Left lung (tissue), 10 donors: ENCODE results near the gene CRTC1. TPM values are rescaled to one million over a fixed set of nuclear protein-coding genes. Genes with fewer than 3 reads are reported as not detected.
A peak's percentile ranks its signal among the peaks of the same experiment; 100 is the strongest.

ENCODE experiments used
- ATAC-seq: fragments of 200-7000 bp; cut with Tn5 transposase; one replicate; pipeline ENCODE4 v1.9.1; 2020; ENCODE audit warnings: moderate library complexity
- DNase-seq, 4 donors: peaks; one replicate each; pipeline ENCODE4 v3.0.0-alpha.2; 2013 to 2020
- H3K27ac ChIP-seq, 2 donors: fragments of 200-600 bp; sonication (generic) in 1 of 2; one replicate each; pipeline versions ENCODE4 v1.5.0 to v1.8.0; 2020 to 2021
- H3K27me3 ChIP-seq, 2 donors: fragments of 200-600 bp; sonication (generic) in 1 of 2; one replicate each; pipeline versions ENCODE4 v1.5.0 to v1.8.0; 2020 to 2021
- H3K36me3 ChIP-seq, 2 donors: fragments of 200-600 bp; sonication (generic) in 1 of 2; one replicate each; pipeline versions ENCODE4 v1.5.0 to v1.8.0; 2020 to 2021
- H3K4me1 ChIP-seq, 2 donors: fragments of 200-600 bp; one replicate each; pipeline ENCODE4 v1.8.0; 2021
- H3K4me3 ChIP-seq, 2 donors: fragments of 200-600 bp; sonication (generic) in 1 of 2; one replicate each; pipeline versions ENCODE4 v1.5.0 to v1.8.0; 2020 to 2021; ENCODE audit warnings: mild to moderate bottlenecking in 1 of 2
- H3K9me3 ChIP-seq, 2 donors: fragments of 200-600 bp; sonication (generic) in 1 of 2; one replicate each; pipeline versions ENCODE4 v1.5.0 to v1.8.0; 2020 to 2021
- intact Hi-C, 2 donors: fragments of 100-400 bp; cut with DNase I; formaldehyde crosslinking; loops; one replicate each; pipeline versions ENCODE4 v1.11.2 to v1.14.2; 2022
- polyA plus RNA-seq, 6 donors: library from polyadenylated mRNA; unstranded; fragments of 120-200 nt; gene quantifications; one replicate each; pipeline ENCODE4 v1.2.1, GENCODE V29; 2013; ENCODE audit not compliant: insufficient read length in 6 of 6
- total RNA-seq, 2 donors: library from RNA; stranded (reverse); fragmentation: NEBNext Ultra II Directional; extraction: Animal tissue kit (Norgen Biotek cat#: 25700); gene quantifications; one replicate each; pipeline ENCODE4 v1.2.1, GENCODE V29; 2021
- TF ChIP-seq, protein P1 (sequence below), 2 donors: fragments of 200-600 bp; sonication (generic) in 1 of 2; IDR thresholded peaks; one replicate each; pipeline versions ENCODE4 v1.5.0 to v1.8.0; 2021; ENCODE audit warnings: antibody characterized with exemption in 2 of 2
- donor health status: DM: no; HTN: yes; CAD: no.
- donor health status: DM: no; HTN: no; CAD: no.

Gene CRTC1
- total and polyA plus RNA-seq, 8 donors: 11.3 to 23.9 (median 14.6) TPM

DNA sequence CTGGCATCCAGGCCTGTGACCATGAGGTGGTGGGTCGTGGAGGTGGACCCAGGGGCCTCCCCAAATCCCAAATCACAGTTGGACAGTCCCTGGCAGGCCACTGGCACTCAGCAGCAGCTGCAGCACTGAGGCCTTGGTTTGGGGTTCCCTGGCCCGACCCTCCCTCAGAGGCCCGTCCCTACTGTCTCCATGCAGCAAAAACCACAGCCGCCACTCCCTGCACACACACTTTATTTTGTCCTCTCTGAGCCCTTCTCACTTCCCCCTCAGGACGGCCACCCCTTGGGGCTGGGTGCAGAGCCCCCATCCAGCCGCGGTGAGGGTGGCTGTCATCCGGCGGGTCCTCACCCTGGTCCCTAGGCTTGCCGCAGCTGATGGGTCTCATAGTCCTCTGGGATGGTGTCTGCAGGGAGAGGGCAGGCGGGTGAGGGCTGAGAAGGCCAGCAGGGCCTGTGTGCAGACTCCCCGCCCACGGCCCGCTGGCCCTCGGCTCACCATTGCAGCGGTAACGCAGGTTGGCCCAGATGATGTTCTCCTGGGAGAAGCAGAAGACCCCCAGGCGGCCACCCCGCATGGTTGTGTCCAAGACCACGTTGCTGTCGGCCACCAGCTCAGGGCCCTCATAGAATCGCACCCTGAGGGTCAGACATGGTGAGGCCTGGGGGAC lies 99.2 kb downstream of the CRTC1 start:
- Histone ChIP-seq H3K36me3 (no peaks in the 10 kb centered on the region), H3K9me3 (no peaks in the 10 kb centered on the region), H3K4me1 (peaks cover 0 to 9% of the 10 kb centered on the region in 2 donors), H3K4me3 (no peak overlapping the region), H3K27me3 (peaks cover 10 to 63% of the 10 kb centered on the region in 2 donors), H3K27ac (no peak overlapping the region)
- TF ChIP-seq, protein P1, sequence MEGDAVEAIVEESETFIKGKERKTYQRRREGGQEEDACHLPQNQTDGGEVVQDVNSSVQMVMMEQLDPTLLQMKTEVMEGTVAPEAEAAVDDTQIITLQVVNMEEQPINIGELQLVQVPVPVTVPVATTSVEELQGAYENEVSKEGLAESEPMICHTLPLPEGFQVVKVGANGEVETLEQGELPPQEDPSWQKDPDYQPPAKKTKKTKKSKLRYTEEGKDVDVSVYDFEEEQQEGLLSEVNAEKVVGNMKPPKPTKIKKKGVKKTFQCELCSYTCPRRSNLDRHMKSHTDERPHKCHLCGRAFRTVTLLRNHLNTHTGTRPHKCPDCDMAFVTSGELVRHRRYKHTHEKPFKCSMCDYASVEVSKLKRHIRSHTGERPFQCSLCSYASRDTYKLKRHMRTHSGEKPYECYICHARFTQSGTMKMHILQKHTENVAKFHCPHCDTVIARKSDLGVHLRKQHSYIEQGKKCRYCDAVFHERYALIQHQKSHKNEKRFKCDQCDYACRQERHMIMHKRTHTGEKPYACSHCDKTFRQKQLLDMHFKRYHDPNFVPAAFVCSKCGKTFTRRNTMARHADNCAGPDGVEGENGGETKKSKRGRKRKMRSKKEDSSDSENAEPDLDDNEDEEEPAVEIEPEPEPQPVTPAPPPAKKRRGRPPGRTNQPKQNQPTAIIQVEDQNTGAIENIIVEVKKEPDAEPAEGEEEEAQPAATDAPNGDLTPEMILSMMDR (IDR thresholded peaks at IDR 0.05): no peak
- intact Hi-C loops: no loop called here
- ATAC-seq (no peak), DNase-seq (peak in 1 of 4 donors; percentile 60)

DNA sequence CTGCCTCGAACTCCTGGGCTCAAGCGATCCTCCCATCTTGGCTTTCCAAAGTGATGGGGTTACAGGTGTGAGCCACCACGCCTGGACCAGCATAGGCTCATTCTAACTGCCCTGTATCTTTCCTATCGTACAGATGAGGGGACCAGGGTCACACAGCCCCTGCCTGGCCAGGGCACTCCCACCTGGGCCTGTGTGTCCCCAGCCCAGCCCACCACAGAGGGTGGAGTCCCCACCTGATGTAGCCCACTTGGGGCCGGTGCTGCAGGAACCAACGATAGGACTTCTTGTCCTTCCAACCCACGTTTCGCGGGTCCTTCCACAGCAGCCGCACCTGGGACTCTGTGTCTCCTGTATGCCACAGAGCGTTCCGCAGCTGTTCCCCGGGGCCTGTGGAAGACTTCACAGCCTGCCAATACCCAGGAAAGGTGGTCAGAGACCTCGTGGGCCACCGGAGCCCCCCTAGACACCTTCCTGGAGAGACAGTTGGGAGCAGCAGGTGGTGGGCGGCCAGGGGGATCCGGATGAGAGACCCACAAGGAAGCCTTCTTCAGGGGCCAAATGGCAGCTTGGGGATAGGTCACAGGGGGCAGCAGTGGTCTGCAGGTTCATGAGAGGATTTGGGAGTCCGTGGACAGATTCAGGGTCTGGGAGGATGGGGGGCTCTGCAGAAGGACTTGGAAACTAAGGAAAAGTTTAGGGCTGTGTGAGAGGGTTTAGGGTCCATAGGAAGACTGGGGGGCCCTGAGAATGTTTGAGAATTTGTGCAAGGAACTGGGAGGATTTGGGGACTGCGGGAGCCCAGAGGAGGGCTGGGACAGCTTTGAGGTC lies 100.7 kb downstream of the CRTC1 start:
- Histone ChIP-seq H3K4me3 (no peak overlapping the region), H3K9me3 (no peaks in the 10 kb centered on the region), H3K4me1 (peaks cover 10 to 24% of the 10 kb centered on the region in 2 donors), H3K36me3 (no peaks in the 10 kb centered on the region), H3K27ac (no peak overlapping the region), H3K27me3 (peaks cover 25 to 64% of the 10 kb centered on the region in 2 donors)
- intact Hi-C loops: no loop called here
- DNase-seq: peak in 1 of 4 donors; percentile 63
- TF ChIP-seq, protein P1 (IDR thresholded peaks at IDR 0.05): no peak
- ATAC-seq: no peak

DNA sequence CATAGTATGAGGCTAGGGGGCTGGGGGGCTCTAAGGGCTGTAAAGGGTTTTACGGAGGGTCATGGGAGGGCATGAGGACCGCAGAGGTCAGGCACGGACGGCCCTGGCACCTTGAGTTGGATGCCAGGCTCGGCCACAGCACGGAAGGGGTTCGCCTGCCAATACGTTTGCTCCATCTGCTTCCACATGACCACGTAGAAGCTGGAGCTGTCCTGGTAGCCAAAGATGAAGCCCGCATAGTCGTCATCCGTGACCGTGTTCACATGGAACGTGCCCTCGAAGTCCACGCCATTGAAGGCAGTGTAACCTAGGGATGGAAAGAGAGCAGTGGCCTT lies 101.3 kb downstream of the CRTC1 start:
- Histone ChIP-seq H3K27ac (no peak overlapping the region), H3K27me3 (peaks cover 31 to 65% of the 10 kb centered on the region in 2 donors), H3K4me1 (peaks cover 16 to 30% of the 10 kb centered on the region in 2 donors), H3K4me3 (no peak overlapping the region), H3K9me3 (no peaks in the 10 kb centered on the region), H3K36me3 (no peaks in the 10 kb centered on the region)
- TF ChIP-seq, protein P1 (IDR thresholded peaks at IDR 0.05): no peak
- ATAC-seq: no peak
- no peak for DNase-seq
- intact Hi-C loops: no loop called here

DNA sequence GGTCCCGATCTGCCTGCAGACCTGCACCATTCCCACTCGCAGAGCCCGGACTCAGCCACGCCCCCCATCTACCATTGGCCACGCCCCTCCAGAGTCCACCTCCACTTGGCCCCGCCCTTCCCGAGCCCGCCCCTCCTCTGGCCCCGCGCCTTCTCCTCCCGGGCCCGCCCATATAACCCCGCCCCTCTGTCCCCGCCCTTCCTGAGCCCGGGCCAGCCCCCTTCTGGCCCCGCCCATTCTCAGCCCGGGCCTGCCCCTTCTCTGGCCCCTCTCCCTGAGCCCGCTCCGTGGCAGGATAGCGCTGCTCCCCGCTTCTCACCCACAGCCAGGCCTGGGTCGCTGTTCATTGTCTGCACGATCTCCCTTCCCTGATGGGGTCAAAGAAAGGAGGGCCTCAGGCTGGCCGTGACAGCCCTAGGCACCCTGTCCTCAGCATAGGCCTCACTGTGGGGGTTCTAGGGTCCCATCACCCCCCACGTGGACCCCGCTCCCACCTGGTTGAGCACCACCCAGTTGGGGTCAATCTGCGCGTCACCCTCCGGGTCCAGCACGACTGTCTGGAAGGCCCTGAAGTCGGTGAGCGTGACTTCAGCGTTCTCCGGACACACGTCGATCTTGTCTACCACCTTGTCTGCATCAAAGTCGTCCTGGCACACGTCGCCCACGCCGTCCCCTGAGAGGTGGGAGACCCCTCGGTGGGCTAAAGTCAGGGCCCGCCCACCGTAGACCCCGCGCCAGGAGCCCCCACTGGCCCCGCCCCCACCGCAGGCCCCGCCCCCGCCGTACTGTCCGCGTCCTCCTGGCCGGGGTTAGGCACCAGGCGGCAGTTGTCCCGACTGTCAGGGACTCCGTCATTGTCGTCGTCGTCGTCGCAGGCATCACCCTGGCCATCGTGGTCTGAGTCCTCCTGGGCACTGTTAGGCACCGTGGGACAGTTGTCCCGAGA lies 102.0 kb downstream of the CRTC1 start:
- H3K36me3 ChIP-seq: no peaks in the 10 kb centered on the region
- peaks cover 38 to 65% of the 10 kb centered on the region in 2 donors for H3K27me3 ChIP-seq
- H3K9me3 ChIP-seq: no peaks in the 10 kb centered on the region
- intact Hi-C loops: no loop called here
- peak overlapping the region in 1 of 2 donors; percentile 13 for H3K4me3 ChIP-seq
- peaks cover 23 to 37% of the 10 kb centered on the region in 2 donors for H3K4me1 ChIP-seq
- ATAC-seq (peak; percentile 77), DNase-seq (peak in 3 of 4 donors; percentile 65 to 89 (median 70))
- no peak overlapping the region for H3K27ac ChIP-seq
- TF ChIP-seq, protein P1 (IDR thresholded peaks at IDR 0.05): no peak
